ENCODE results near the gene TEX2.

The TEX2 gene

DNA sequence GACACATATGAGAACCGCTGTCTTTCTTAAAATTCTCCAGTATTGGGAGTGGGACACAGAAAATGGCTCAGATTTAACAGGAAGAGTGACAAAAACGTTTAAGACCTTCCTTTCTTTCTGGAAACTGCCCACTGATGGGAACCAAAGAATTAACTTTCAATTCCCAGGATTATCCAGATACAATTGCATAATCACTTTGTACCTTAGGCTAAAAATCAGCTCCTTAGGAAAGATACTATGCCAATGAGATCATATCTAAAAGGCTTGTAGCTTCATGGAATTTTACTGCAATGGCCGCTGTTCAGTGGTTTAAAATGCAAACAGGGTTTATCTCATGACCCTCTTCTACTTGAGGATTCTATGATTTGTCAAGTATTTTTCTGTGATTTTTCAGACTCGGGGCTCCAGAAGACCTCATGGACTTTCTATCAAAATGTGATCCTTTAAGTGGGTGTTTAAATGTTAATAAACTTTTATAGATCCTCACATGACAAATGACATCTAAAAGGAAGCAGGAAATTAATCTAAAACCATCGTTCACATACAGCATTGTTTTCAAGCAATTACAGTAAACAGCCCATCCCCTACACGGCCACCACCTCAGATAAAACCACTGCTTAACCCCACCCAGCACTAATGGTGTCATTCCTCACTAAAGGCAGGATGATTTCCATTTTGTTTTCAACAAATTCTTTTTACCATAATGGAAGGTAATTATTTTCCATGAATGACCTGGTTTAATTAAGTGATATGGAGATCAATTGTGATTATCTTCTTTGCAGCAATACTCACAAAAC lies 101.5 kb downstream of the TEX2 start:
- no peak for TF ChIP-seq CTCF (IDR thresholded peaks at IDR 0.05; ENCODE audit: borderline replicate concordance, control extremely low read depth, extremely low read depth, insufficient read depth, missing control alignments)
- in situ Hi-C loops (cut with MboI; ENCODE audit: low sequenced_read_pairs, unreplicated experiment) = loop anchor here (10.0 kb wide), 1 partner anchor 123 kb away; no protein-coding TSS in a partner anchor
- no peak for DNase-seq (ENCODE audit: low spot score)

GRCh38 chr17:64160378-64160777 lies 102.7 kb downstream of the TEX2 start:
- in situ Hi-C loops (cut with MboI; ENCODE audit: low sequenced_read_pairs, unreplicated experiment) = loop anchor here (10.0 kb wide), 1 partner anchor 124 kb away; no protein-coding TSS in a partner anchor
- TF ChIP-seq CTCF (IDR thresholded peaks at IDR 0.05; ENCODE audit: borderline replicate concordance, control extremely low read depth, extremely low read depth, insufficient read depth, missing control alignments) = no peak
- DNase-seq (ENCODE audit: low spot score) = no peak

- in situ Hi-C loops (cut with MboI; ENCODE audit: low sequenced_read_pairs, unreplicated experiment) = no loop called here
- no peak for DNase-seq (ENCODE audit: low spot score)
- TF ChIP-seq CTCF (IDR thresholded peaks at IDR 0.05; ENCODE audit: borderline replicate concordance, control extremely low read depth, extremely low read depth, insufficient read depth, missing control alignments) = no peak
Measured at GRCh38 chr17:64158831-64159590, 104.0 kb downstream of the TEX2 start.

GRCh38 chr17:64158406-64158805 lies 104.7 kb downstream of the TEX2 start:
- in situ Hi-C loops (cut with MboI; ENCODE audit: low sequenced_read_pairs, unreplicated experiment) = no loop called here
- DNase-seq (ENCODE audit: low spot score) = no peak
- no peak for TF ChIP-seq CTCF (IDR thresholded peaks at IDR 0.05; ENCODE audit: borderline replicate concordance, control extremely low read depth, extremely low read depth, insufficient read depth, missing control alignments)

GRCh38 chr17:64157669-64158180 lies 105.3 kb downstream of the TEX2 start:
- in situ Hi-C loops (cut with MboI; ENCODE audit: low sequenced_read_pairs, unreplicated experiment) = no loop called here
- no peak for DNase-seq (ENCODE audit: low spot score)
- no peak for TF ChIP-seq CTCF (IDR thresholded peaks at IDR 0.05; ENCODE audit: borderline replicate concordance, control extremely low read depth, extremely low read depth, insufficient read depth, missing control alignments)

- no peak for DNase-seq (ENCODE audit: low spot score)
- no peak for TF ChIP-seq CTCF (IDR thresholded peaks at IDR 0.05; ENCODE audit: borderline replicate concordance, control extremely low read depth, extremely low read depth, insufficient read depth, missing control alignments)
- in situ Hi-C loops (cut with MboI; ENCODE audit: low sequenced_read_pairs, unreplicated experiment) = no loop called here
Measured at GRCh38 chr17:64156670-64157069, 106.4 kb downstream of the TEX2 start.

All from GM13976 (cell line).